Measurements from ENCODE around the gene FRMD4A.

GRCh38 chr10:13717936-13718772 lies 612.6 kb downstream of the FRMD4A start:
- TF ChIP-seq, protein P1, sequence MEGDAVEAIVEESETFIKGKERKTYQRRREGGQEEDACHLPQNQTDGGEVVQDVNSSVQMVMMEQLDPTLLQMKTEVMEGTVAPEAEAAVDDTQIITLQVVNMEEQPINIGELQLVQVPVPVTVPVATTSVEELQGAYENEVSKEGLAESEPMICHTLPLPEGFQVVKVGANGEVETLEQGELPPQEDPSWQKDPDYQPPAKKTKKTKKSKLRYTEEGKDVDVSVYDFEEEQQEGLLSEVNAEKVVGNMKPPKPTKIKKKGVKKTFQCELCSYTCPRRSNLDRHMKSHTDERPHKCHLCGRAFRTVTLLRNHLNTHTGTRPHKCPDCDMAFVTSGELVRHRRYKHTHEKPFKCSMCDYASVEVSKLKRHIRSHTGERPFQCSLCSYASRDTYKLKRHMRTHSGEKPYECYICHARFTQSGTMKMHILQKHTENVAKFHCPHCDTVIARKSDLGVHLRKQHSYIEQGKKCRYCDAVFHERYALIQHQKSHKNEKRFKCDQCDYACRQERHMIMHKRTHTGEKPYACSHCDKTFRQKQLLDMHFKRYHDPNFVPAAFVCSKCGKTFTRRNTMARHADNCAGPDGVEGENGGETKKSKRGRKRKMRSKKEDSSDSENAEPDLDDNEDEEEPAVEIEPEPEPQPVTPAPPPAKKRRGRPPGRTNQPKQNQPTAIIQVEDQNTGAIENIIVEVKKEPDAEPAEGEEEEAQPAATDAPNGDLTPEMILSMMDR (IDR thresholded peaks at IDR 0.05): no peak
- TF ChIP-seq POLR2AphosphoS5 (IDR thresholded peaks at IDR 0.05) (peak in 2 of 3 donors; percentile 51 to 55), POLR2A (IDR thresholded peaks at IDR 0.05) (no peak)

All from stomach (tissue), 4 donors.